Measurements from ENCODE around the gene SFRP2.

DNA sequence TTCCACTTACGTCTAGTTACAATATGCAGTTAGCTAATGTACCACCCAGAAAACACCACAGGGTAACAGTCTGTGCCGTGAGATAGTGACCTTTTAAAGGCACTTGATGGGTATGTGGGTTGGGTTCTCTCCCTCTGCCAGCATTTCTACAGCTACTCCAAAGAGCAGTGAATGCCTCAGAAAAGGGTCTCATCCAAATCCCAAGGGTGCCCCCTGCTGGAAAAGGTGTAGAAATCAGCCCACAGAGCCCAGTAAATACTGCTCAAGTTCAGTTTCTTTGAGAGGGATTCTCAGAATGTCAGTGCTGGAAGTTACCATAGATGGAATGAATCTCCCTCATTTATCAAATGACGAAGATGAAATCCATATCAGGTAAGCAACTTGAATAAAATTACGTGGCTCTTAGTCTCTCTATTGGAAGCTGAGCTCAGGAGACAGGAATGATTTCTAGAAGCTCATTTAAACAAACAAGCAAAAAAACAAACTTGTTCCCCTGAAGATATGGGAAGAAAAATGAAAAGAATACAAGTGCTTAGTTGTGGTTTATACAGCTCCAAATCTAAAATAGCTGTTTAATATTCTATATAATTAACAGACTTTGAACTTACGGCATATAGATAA is 38.6 kb downstream of the SFRP2 start:
- TF ChIP-seq CTCF (conservative IDR thresholded peaks at IDR 0.05 in 1 of 2, IDR thresholded peaks at IDR 0.05 in 1 of 2; ENCODE audit: extremely low read depth in 1 of 2, insufficient read depth in 1 of 2, low read depth in 1 of 2, low read length in 2 of 2): peak; percentile 82 to 86
- TF ChIP-seq EZH2 (IDR thresholded peaks at IDR 0.05; ENCODE audit: borderline replicate concordance, low read length): no peak
